Activated CD8-positive, alpha-beta memory T cell treated with anti-CD3 and anti-CD28 coated beads, Interleukin-2, amount 10 ng/mL, durations not matched to agents 7 days and 5 days (primary cell): Measurements from ENCODE around the gene CLN6. TPM values are rescaled to one million over a fixed set of nuclear protein-coding genes. Genes with fewer than 3 reads are reported as not detected.
"Not testable (repeated sequence)": the region's sequence is repeated elsewhere in the genome, so short reads cannot be mapped to it uniquely, and the experiment has no call there.

ENCODE experiments used
- ATAC-seq: fragments of 150-1000 bp; cut with Tn5 transposase; one replicate; pipeline ENCODE4 v1.10.0; 2021; ENCODE audit warnings: moderate library complexity
- CTCF ChIA-PET: fragments of 350-600 bp; sonication (Branson Sonifier 250); formaldehyde crosslinking; loops from one replicate; lab custom pipeline; 2021; ENCODE audit warnings: antibody characterized with exemption; lab: Charles Lee
- DNase-seq: peaks from one replicate; pipeline ENCODE4 v3.0.0-alpha.2; 2020
- H3K27ac Mint-ChIP-seq: one replicate; pipeline ENCODE4 v1.8.0; 2021; ENCODE audit warnings: mild to moderate bottlenecking, mixed read lengths
- H3K27me3 Mint-ChIP-seq: one replicate; pipeline ENCODE4 v1.8.0; 2021; ENCODE audit warnings: mixed read lengths
- H3K36me3 Mint-ChIP-seq: one replicate; pipeline ENCODE4 v1.8.0; 2021; ENCODE audit warnings: mild to moderate bottlenecking, mixed read lengths
- H3K4me1 Mint-ChIP-seq: one replicate; pipeline ENCODE4 v1.8.0; 2021; ENCODE audit warnings: mixed read lengths
- H3K4me3 Mint-ChIP-seq: one replicate; pipeline ENCODE4 v1.8.0; 2021; ENCODE audit warnings: mild to moderate bottlenecking, moderate library complexity, mixed read lengths
- H3K9me3 Mint-ChIP-seq: one replicate; pipeline ENCODE4 v1.8.0; 2022; ENCODE audit warnings: low read depth, mixed read lengths
- total RNA-seq, 2 experiments: library from RNA; stranded (reverse); gene quantifications; one replicate each; pipeline ENCODE4 v1.2.3, GENCODE V29; 2021

Gene CLN6
- total RNA-seq, 2 experiments from 2014 or later, result 60.2 to 64.6 TPM

- ATAC-seq, result no peak
- Mint-ChIP-seq H3K4me1 (no peaks in the 10 kb centered on the region), H3K27ac (no peak overlapping the region), H3K4me3 (no peak overlapping the region), H3K36me3 (peaks cover 47% of the 10 kb centered on the region), H3K27me3 (no peaks in the 10 kb centered on the region), H3K9me3 (no peaks in the 10 kb centered on the region)
- CTCF ChIA-PET, result no interaction called here
- DNase-seq, result no peak
Observed at GRCh38 chr15:68177742-68178141, 51.8 kb downstream of the CLN6 start.

- peaks cover 50% of the 10 kb centered on the region for H3K36me3 Mint-ChIP-seq
- ATAC-seq (no peak), DNase-seq (no peak)
- H3K27ac Mint-ChIP-seq, result peak overlapping the region; percentile 47
- H3K4me3 Mint-ChIP-seq, result no peak overlapping the region
- no peaks in the 10 kb centered on the region for H3K4me1 Mint-ChIP-seq
- CTCF ChIA-PET, result interaction anchor here (0.8 kb wide), 1 partner anchor 21 kb away, joined by 3 read pairs; no protein-coding TSS in a partner anchor
- H3K27me3 Mint-ChIP-seq, result no peaks in the 10 kb centered on the region
- H3K9me3 Mint-ChIP-seq, result no peaks in the 10 kb centered on the region
Observed at GRCh38 chr15:68176601-68177000, 52.9 kb downstream of the CLN6 start.

DNA sequence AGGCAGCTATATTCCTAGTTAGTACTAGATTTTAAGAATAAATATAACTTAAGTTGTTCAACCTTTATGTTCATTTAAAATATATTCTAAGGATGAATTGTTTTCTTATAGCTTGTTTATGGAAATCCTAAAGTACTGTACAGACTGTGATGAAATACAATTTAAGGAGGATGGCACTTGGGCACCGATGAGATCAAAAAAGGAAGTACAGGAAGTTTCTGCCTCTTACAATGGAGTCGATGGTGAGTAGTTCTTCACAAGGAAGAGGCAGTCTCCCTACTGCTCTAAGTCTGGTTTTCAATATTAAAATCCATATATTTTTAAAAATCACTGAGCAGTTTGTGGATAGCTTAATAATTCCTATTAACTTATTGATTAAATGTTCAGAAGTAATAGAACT is 54.0 kb downstream of the CLN6 start:
- CTCF ChIA-PET, result no interaction called here
- ATAC-seq (no peak), DNase-seq (no peak)
- Mint-ChIP-seq H3K27me3 (no peaks in the 10 kb centered on the region), H3K27ac (no peak overlapping the region), H3K9me3 (no peaks in the 10 kb centered on the region), H3K4me1 (peaks cover 3% of the 10 kb centered on the region), H3K4me3 (no peak overlapping the region), H3K36me3 (peaks cover 46% of the 10 kb centered on the region)

DNA sequence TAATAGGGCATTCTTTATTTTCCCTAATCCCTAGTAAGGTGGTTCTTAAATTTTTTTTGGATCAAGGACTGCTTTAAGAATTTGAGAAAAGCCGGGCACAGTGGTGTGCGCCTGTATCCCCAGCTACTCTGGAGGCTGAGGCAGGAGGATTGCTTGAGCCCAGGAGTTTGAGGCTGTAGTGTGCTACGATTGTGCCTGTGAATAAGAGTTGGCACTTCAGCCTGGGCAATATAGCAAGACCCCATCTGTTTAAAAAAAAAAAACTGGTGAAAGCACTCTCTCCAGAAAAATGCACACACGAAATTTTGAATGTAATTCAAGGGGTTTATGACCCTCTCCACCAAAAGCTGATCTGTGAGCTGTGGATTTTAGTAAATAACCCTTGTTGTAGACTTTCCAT is 56.4 kb downstream of the CLN6 start:
- Mint-ChIP-seq H3K4me3 (no peak overlapping the region), H3K9me3 (no peaks in the 10 kb centered on the region), H3K36me3 (peaks cover 42% of the 10 kb centered on the region), H3K4me1 (peaks cover 3% of the 10 kb centered on the region), H3K27me3 (no peaks in the 10 kb centered on the region), H3K27ac (no peak overlapping the region)
- DNase-seq, result no peak
- CTCF ChIA-PET, result interaction anchor here (0.9 kb wide), 1 partner anchor 71 kb away, joined by 3 read pairs; no protein-coding TSS in a partner anchor
- no peak for ATAC-seq

DNA sequence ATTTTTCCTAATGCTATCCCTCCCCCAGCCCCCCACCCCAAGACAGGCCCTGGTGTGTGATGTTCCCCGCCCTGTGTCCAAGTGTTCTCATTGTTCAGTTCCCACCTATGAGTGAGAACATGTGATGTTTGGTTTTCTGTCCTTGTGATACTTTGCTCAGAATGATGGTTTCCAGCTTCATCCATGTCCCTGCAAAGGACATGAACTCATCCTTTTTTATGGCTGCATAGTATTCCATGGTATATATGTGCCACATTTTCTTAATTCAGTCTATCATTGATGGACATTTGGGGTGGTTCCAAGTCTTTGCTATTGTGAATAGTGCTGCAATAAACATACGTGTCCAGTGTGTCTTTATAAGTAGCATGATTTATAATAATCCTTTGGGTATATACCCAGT is 57.5 kb downstream of the CLN6 start:
- peaks cover 34% of the 10 kb centered on the region for H3K36me3 Mint-ChIP-seq
- ATAC-seq, CTCF ChIA-PET, H3K27me3 Mint-ChIP-seq, H3K27ac Mint-ChIP-seq, H3K4me3 Mint-ChIP-seq, DNase-seq, H3K4me1 Mint-ChIP-seq, H3K9me3 Mint-ChIP-seq: not testable (repeated sequence)

GRCh38 chr15:68166847-68167246 is 62.7 kb downstream of the CLN6 start:
- Mint-ChIP-seq H3K4me1 (peaks cover 4% of the 10 kb centered on the region), H3K27me3 (no peaks in the 10 kb centered on the region), H3K4me3 (no peak overlapping the region), H3K9me3 (no peaks in the 10 kb centered on the region), H3K36me3 (peaks cover 23% of the 10 kb centered on the region), H3K27ac (no peak overlapping the region)
- CTCF ChIA-PET, result no interaction called here
- DNase-seq (no peak), ATAC-seq (no peak)

GRCh38 chr15:68163191-68163590 is 66.3 kb downstream of the CLN6 start:
- H3K27ac Mint-ChIP-seq, result no peak overlapping the region
- ATAC-seq (no peak), DNase-seq (no peak)
- CTCF ChIA-PET, result interaction anchor here (1.4 kb wide), 1 partner anchor 10 kb away, joined by 3 read pairs; no protein-coding TSS in a partner anchor
- H3K9me3 Mint-ChIP-seq, result no peaks in the 10 kb centered on the region
- H3K36me3 Mint-ChIP-seq, result peaks cover 31% of the 10 kb centered on the region
- H3K4me1 Mint-ChIP-seq, result peaks cover 1% of the 10 kb centered on the region
- no peaks in the 10 kb centered on the region for H3K27me3 Mint-ChIP-seq
- H3K4me3 Mint-ChIP-seq, result no peak overlapping the region

GRCh38 chr15:68158046-68158628 is 71.4 kb downstream of the CLN6 start:
- CTCF ChIA-PET, result interaction anchor here (0.9 kb wide), 1 partner anchor 10 kb away, joined by 3 read pairs; no protein-coding TSS in a partner anchor
- no peak for ATAC-seq
- Mint-ChIP-seq H3K27me3 (no peaks in the 10 kb centered on the region), H3K9me3 (no peaks in the 10 kb centered on the region), H3K36me3 (peaks cover 32% of the 10 kb centered on the region), H3K27ac (no peak overlapping the region), H3K4me3 (no peak overlapping the region), H3K4me1 (no peaks in the 10 kb centered on the region)
- DNase-seq, result no peak

DNA sequence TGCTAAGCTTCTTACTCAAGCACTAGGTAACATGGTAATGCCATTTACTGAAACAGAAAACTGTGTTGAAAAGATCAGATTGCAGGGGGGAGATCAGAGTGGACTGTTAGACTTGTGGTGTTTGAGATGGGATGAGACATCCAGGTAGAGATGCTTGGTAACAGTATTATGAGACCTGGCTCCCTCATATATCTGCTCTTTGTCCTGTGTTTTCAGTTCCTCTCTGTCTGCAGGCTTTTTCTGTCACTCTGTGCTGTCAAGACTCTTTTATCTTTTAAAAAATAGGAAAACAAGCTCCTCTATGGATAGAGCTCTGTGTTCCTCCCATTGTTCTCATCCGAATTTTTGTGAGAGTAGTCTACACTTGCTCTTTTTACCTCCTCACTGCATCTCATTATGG is 72.5 kb downstream of the CLN6 start:
- DNase-seq, result no peak
- peaks cover 33% of the 10 kb centered on the region for H3K36me3 Mint-ChIP-seq
- no peaks in the 10 kb centered on the region for H3K9me3 Mint-ChIP-seq
- H3K27ac Mint-ChIP-seq, result no peak overlapping the region
- no peaks in the 10 kb centered on the region for H3K27me3 Mint-ChIP-seq
- ATAC-seq, result no peak
- H3K4me1 Mint-ChIP-seq, result no peaks in the 10 kb centered on the region
- H3K4me3 Mint-ChIP-seq, result no peak overlapping the region
- CTCF ChIA-PET, result interaction anchor here (1.6 kb wide), 1 partner anchor 103 kb away, joined by 3 read pairs; the partner anchor contains the start of gene PIAS1

Other genes with a start within 250 kb of the CLN6 start
- gene PIAS1, start 175.4 kb downstream of the CLN6 start, total RNA-seq, result 10 to 100 TPM; 39.4 to 52.4 TPM
- 10 to 100 TPM; 11.1 to 13.1 TPM for gene CALML4, start 24.4 kb downstream of the CLN6 start, total RNA-seq
- 10 to 100 TPM; 48.3 to 50.1 TPM for gene FEM1B, start 48.0 kb upstream of the CLN6 start, total RNA-seq
- under 1 TPM in 1 of 2 experiments, not detected in 1; 0.02 TPM for gene ITGA11, start 202.4 kb upstream of the CLN6 start, total RNA-seq